K562 (cell line): Measurements from ENCODE around the gene NR5A1. TPM values are rescaled to one million over a fixed set of nuclear protein-coding genes. Genes with fewer than 3 reads are reported as not detected.
A peak's percentile ranks its signal among the peaks of the same experiment; 100 is the strongest.

Experiments used
- CBX2 ChIP-seq: fragments of 200-600 bp; sonication (generic); IDR thresholded peaks from one replicate; pipeline ENCODE4 v1.6.1; 2012; ENCODE audit warnings: mild to moderate bottlenecking, low read length, inconsistent platforms; ENCODE audit not compliant: insufficient read depth, poor library complexity, severe bottlenecking
- DPF2 ChIP-seq: fragments of 450-650 bp; IDR thresholded peaks from 2 replicates; pipeline ENCODE4 v1.6.1; 2016
- ELF4 ChIP-seq: fragments of 450-650 bp; formaldehyde crosslinking; IDR thresholded peaks from 2 replicates; pipeline ENCODE4 v1.4.0; 2022; ENCODE audit warnings: missing genetic modification characterization
- JUND ChIP-seq, 2 experiments: IDR thresholded peaks; 2 replicates in 1 of 2; 3 replicates in 1 of 2; pipeline ENCODE4 v1.6.1; 2011; ENCODE audit warnings: borderline replicate concordance in 2 of 2, low read depth in 2 of 2, low read length in 2 of 2, improper control_type of control experiment in 1 of 2, missing biosample characterization in 1 of 2, missing genetic modification characterization in 1 of 2, missing genetic modification reagents in 1 of 2
- NFYB ChIP-seq: IDR thresholded peaks from 2 replicates; pipeline ENCODE4 v1.6.1; 2011; ENCODE audit warnings: mild to moderate bottlenecking, moderate library complexity; ENCODE audit not compliant: insufficient read length; ENCODE audit errors: extremely low read depth
- POLR2B ChIP-seq: fragments of 450-650 bp; IDR thresholded peaks from 2 replicates; pipeline ENCODE4 v1.6.1; 2018; ENCODE audit warnings: low read depth; ENCODE audit not compliant: partially characterized antibody
- RB1 ChIP-seq: fragments of 450-650 bp; IDR thresholded peaks from 2 replicates; pipeline ENCODE4 v1.6.1; 2017; ENCODE audit warnings: low read depth, mild to moderate bottlenecking
- TBL1XR1 ChIP-seq, 2 experiments: IDR thresholded peaks; 2 replicates each; pipeline ENCODE4 v1.6.1; 2012; ENCODE audit warnings: improper control_type of control experiment in 2 of 2, low read length in 2 of 2, mild to moderate bottlenecking in 1 of 2
- TCF7L2 ChIP-seq: fragments of 150-350 bp; IDR thresholded peaks from 2 replicates; pipeline ENCODE4 v1.6.1; 2016; ENCODE audit warnings: low read depth, mild to moderate bottlenecking, low read length, moderate library complexity
- TEAD1 ChIP-seq, 2 experiments: fragments of 450-650 bp in 1 of 2; sonication (generic) in 1 of 2; formaldehyde crosslinking; IDR thresholded peaks; 2 replicates each; pipeline versions ENCODE4 v1.4.0 to v1.8.0; 2020 to 2022; ENCODE audit warnings: mild to moderate bottlenecking in 2 of 2, missing genetic modification reagents in 1 of 2
- polyA plus RNA-seq, 8 experiments: library from polyadenylated mRNA; depleted of rRNA in 4 of 8; stranded (reverse) in 5 of 8; unstranded in 3 of 8; fragments of >200 nt; fragmentation: Nextera tagmentation in 2 of 8; fragmentation: Illumina TruSeq in 1 of 8; extraction: Ambion mirVana in 2 of 8; extraction: Trizol in 1 of 8; gene quantifications; 2 replicates each; pipeline versions ENCODE4 v1.2.1 to v1.2.3, GENCODE V29; 2011 to 2014; ENCODE audit warnings: inconsistent platforms in 1 of 8, missing spikeins in 1 of 8
- total RNA-seq, 7 experiments: library from RNA; depleted of rRNA in 6 of 7; stranded (reverse); fragments of >200 nt in 6 of 7; fragmentation: Illumina TruSeq in 2 of 7; extraction: Trizol in 2 of 7; gene quantifications; 2 replicates each; pipeline versions ENCODE4 v1.2.1 to v1.2.3, GENCODE V29; 2011 to 2021; ENCODE audit warnings: low replicate concordance in 1 of 7
- TF ChIP-seq, protein P1 (sequence below): fragments of 250-450 bp; sonication (Bioruptor Pico); IDR thresholded peaks from 2 replicates; pipeline ENCODE4 v1.8.0; 2021; ENCODE audit warnings: mild to moderate bottlenecking, moderate library complexity
- TF ChIP-seq, protein P2 (sequence below): fragments of 450-650 bp; IDR thresholded peaks from 2 replicates; pipeline ENCODE4 v1.6.1; 2016; ENCODE audit warnings: mild to moderate bottlenecking, moderate library complexity

NR5A1 gene
- total and polyA plus RNA-seq, 9 of the 15 experiments (the other 6 are each of a cell fraction or from before 2014, with no cell fraction given), result 0.11 to 0.32 (median 0.20) TPM; not detected in 6

DNA sequence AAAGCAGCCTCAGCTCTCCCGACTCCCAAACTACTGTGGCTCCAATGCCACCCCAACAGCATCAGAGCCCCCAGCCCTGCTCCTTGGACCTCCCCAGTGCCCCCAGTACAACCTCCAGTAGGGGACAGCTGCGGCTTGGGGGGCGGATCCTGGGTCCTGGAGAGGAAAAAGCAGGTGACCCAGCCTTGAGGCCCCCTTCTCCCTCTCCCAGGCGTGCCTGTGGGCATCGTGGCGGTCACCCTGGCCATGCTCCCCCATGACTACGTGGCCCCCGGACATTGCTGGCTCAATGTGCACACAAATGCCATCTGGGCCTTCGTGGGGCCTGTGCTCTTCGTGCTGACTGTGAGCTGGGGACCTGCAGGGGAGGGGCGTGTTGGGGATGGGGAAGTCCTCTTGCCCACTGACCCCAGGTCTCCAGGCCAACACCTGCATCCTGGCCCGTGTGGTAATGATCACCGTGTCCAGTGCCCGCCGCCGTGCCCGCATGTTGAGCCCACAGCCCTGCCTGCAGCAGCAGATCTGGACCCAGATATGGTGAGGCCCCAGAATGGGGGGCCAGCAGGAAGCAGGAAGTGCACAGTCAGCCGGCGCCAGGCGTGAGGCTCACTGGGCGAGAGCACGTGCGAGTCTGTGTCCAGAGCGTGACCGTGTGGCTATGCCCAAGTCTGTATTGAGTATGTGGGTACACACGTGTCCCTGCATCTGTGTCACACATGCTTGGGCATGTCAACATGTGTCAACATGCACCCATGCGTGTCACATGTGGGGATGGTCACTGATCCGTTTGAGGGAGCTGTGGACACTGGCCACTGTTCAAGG is 38.0 kb downstream of the NR5A1 start (continued):
- no peak for TF ChIP-seq JUND (IDR thresholded peaks at IDR 0.05; ENCODE audit: borderline replicate concordance, low read depth, low read length)
- TF ChIP-seq JUND (tag; IDR thresholded peaks at IDR 0.05; ENCODE audit: borderline replicate concordance, low read depth, low read length), result no peak
- no peak for TF ChIP-seq NFYB
- TF ChIP-seq, protein P1, sequence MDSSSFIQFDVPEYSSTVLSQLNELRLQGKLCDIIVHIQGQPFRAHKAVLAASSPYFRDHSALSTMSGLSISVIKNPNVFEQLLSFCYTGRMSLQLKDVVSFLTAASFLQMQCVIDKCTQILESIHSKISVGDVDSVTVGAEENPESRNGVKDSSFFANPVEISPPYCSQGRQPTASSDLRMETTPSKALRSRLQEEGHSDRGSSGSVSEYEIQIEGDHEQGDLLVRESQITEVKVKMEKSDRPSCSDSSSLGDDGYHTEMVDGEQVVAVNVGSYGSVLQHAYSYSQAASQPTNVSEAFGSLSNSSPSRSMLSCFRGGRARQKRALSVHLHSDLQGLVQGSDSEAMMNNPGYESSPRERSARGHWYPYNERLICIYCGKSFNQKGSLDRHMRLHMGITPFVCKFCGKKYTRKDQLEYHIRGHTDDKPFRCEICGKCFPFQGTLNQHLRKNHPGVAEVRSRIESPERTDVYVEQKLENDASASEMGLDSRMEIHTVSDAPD (CRISPR knock-in tag), result no peak
- no peak for TF ChIP-seq TBL1XR1 (IDR thresholded peaks at IDR 0.05; ENCODE audit: low read length in 2 of 2)
- TF ChIP-seq ELF4, result no peak
- no peak for TF ChIP-seq TCF7L2
- TF ChIP-seq CBX2, result no peak
- TF ChIP-seq TEAD1 (CRISPR knock-in tag; IDR thresholded peaks at IDR 0.05), result no peak
- TF ChIP-seq, protein P2, sequence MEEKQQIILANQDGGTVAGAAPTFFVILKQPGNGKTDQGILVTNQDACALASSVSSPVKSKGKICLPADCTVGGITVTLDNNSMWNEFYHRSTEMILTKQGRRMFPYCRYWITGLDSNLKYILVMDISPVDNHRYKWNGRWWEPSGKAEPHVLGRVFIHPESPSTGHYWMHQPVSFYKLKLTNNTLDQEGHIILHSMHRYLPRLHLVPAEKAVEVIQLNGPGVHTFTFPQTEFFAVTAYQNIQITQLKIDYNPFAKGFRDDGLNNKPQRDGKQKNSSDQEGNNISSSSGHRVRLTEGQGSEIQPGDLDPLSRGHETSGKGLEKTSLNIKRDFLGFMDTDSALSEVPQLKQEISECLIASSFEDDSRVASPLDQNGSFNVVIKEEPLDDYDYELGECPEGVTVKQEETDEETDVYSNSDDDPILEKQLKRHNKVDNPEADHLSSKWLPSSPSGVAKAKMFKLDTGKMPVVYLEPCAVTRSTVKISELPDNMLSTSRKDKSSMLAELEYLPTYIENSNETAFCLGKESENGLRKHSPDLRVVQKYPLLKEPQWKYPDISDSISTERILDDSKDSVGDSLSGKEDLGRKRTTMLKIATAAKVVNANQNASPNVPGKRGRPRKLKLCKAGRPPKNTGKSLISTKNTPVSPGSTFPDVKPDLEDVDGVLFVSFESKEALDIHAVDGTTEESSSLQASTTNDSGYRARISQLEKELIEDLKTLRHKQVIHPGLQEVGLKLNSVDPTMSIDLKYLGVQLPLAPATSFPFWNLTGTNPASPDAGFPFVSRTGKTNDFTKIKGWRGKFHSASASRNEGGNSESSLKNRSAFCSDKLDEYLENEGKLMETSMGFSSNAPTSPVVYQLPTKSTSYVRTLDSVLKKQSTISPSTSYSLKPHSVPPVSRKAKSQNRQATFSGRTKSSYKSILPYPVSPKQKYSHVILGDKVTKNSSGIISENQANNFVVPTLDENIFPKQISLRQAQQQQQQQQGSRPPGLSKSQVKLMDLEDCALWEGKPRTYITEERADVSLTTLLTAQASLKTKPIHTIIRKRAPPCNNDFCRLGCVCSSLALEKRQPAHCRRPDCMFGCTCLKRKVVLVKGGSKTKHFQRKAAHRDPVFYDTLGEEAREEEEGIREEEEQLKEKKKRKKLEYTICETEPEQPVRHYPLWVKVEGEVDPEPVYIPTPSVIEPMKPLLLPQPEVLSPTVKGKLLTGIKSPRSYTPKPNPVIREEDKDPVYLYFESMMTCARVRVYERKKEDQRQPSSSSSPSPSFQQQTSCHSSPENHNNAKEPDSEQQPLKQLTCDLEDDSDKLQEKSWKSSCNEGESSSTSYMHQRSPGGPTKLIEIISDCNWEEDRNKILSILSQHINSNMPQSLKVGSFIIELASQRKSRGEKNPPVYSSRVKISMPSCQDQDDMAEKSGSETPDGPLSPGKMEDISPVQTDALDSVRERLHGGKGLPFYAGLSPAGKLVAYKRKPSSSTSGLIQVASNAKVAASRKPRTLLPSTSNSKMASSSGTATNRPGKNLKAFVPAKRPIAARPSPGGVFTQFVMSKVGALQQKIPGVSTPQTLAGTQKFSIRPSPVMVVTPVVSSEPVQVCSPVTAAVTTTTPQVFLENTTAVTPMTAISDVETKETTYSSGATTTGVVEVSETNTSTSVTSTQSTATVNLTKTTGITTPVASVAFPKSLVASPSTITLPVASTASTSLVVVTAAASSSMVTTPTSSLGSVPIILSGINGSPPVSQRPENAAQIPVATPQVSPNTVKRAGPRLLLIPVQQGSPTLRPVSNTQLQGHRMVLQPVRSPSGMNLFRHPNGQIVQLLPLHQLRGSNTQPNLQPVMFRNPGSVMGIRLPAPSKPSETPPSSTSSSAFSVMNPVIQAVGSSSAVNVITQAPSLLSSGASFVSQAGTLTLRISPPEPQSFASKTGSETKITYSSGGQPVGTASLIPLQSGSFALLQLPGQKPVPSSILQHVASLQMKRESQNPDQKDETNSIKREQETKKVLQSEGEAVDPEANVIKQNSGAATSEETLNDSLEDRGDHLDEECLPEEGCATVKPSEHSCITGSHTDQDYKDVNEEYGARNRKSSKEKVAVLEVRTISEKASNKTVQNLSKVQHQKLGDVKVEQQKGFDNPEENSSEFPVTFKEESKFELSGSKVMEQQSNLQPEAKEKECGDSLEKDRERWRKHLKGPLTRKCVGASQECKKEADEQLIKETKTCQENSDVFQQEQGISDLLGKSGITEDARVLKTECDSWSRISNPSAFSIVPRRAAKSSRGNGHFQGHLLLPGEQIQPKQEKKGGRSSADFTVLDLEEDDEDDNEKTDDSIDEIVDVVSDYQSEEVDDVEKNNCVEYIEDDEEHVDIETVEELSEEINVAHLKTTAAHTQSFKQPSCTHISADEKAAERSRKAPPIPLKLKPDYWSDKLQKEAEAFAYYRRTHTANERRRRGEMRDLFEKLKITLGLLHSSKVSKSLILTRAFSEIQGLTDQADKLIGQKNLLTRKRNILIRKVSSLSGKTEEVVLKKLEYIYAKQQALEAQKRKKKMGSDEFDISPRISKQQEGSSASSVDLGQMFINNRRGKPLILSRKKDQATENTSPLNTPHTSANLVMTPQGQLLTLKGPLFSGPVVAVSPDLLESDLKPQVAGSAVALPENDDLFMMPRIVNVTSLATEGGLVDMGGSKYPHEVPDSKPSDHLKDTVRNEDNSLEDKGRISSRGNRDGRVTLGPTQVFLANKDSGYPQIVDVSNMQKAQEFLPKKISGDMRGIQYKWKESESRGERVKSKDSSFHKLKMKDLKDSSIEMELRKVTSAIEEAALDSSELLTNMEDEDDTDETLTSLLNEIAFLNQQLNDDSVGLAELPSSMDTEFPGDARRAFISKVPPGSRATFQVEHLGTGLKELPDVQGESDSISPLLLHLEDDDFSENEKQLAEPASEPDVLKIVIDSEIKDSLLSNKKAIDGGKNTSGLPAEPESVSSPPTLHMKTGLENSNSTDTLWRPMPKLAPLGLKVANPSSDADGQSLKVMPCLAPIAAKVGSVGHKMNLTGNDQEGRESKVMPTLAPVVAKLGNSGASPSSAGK, result peak; percentile 81
- no peak for TF ChIP-seq DPF2
- 0 out of 2 replicates have a peak, but pooled peaks have one; percentile 10 for TF ChIP-seq RB1
- no peak for TF ChIP-seq POLR2B
